ENCODE measurements around the gene HSPB6. TPM values are rescaled to one million over a fixed set of nuclear protein-coding genes. Genes with fewer than 3 reads are reported as not detected.

HSPB6 gene
- total RNA-seq, 1 donor from 2014 or later: 1.9 TPM

DNA sequence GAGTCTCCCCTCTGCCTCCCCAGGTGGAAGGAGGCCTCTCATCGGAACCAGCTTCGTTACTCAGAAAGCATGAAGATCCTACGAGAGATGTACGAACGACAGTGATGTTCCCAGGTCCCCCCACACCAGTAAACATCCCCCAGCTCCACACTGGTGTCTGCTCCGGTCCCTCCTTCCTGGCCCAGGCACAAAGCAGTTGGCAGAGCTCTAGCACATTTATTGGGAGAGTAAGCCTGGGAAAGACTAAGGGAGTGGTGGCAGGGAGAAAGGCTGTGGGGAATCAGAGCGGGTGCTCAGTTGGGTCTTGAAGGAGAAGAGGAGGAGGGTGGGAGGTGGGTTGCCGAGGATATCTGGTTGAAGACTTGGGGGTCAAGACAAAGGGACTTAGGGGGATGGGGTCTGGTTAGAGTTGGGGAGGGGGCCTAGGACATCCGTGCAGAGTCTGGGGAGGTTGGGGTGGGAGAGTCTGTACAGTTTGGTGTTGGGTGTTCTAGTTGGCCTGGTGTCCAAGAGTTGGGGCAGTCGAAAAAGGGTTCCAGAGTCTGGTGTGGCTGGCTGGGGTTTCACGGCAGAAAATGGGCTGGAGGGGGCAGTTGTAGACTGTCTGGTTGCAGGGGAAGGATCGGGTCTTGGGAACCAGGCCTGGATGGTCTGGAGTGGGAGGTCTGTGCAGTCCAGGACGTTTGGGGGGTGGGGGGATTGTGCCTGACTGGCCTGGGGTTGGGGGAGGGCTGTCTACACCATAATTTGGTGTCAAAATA is 2.3 kb downstream of the HSPB6 start:
- H3K27me3 Mint-ChIP-seq (ENCODE audit: low read depth, unreplicated experiment): peaks cover 2% of the 10 kb centered on the region
- H3K4me3 Mint-ChIP-seq (ENCODE audit: unreplicated experiment): no peak overlapping the region
- Histone ChIP-seq H3K27ac (ENCODE audit: low read depth, low read length) (no peak overlapping the region), H3K9ac (ENCODE audit: low read length) (no peak overlapping the region), H3K36me3 (ENCODE audit: insufficient read depth, low read length) (peaks cover 5% of the 10 kb centered on the region), H4K20me1 (ENCODE audit: insufficient read depth, low read length) (peaks cover 21% of the 10 kb centered on the region), H3K9me3 (ENCODE audit: insufficient read depth, low read depth, low read length) (no peaks in the 10 kb centered on the region), H3K27me3 (ENCODE audit: insufficient read depth, low read length) (no peaks in the 10 kb centered on the region), H3K4me1 (ENCODE audit: insufficient read depth, low read length) (peaks cover 35% of the 10 kb centered on the region), H3K4me3 (ENCODE audit: insufficient read depth, low read depth, low read length) (no peak overlapping the region), H3K4me2 (ENCODE audit: low read length) (peak overlapping the region; percentile 96), H3K79me2 (ENCODE audit: insufficient read depth, low read length) (peaks cover 41% of the 10 kb centered on the region), H2AFZ (ENCODE audit: low read depth, low read length) (no peak overlapping the region)
- no peaks in the 10 kb centered on the region for H3K9me3 Mint-ChIP-seq (ENCODE audit: unreplicated experiment)
- peaks cover 22% of the 10 kb centered on the region for H3K4me1 Mint-ChIP-seq (ENCODE audit: low read depth, unreplicated experiment)
- peaks cover 18% of the 10 kb centered on the region for H3K36me3 Mint-ChIP-seq (ENCODE audit: low read depth, unreplicated experiment)
- no peak for TF ChIP-seq EZH2 (IDR thresholded peaks at IDR 0.05; ENCODE audit: insufficient read depth, low read length)
- TF ChIP-seq, protein P1, sequence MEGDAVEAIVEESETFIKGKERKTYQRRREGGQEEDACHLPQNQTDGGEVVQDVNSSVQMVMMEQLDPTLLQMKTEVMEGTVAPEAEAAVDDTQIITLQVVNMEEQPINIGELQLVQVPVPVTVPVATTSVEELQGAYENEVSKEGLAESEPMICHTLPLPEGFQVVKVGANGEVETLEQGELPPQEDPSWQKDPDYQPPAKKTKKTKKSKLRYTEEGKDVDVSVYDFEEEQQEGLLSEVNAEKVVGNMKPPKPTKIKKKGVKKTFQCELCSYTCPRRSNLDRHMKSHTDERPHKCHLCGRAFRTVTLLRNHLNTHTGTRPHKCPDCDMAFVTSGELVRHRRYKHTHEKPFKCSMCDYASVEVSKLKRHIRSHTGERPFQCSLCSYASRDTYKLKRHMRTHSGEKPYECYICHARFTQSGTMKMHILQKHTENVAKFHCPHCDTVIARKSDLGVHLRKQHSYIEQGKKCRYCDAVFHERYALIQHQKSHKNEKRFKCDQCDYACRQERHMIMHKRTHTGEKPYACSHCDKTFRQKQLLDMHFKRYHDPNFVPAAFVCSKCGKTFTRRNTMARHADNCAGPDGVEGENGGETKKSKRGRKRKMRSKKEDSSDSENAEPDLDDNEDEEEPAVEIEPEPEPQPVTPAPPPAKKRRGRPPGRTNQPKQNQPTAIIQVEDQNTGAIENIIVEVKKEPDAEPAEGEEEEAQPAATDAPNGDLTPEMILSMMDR (IDR thresholded peaks at IDR 0.05; ENCODE audit: insufficient read depth, low read depth, low read length): no peak
- DNase-seq (ENCODE audit: low read depth) (no peak), FAIRE-seq (no peak)
- no peak overlapping the region for H3K27ac Mint-ChIP-seq (ENCODE audit: unreplicated experiment)

DNA sequence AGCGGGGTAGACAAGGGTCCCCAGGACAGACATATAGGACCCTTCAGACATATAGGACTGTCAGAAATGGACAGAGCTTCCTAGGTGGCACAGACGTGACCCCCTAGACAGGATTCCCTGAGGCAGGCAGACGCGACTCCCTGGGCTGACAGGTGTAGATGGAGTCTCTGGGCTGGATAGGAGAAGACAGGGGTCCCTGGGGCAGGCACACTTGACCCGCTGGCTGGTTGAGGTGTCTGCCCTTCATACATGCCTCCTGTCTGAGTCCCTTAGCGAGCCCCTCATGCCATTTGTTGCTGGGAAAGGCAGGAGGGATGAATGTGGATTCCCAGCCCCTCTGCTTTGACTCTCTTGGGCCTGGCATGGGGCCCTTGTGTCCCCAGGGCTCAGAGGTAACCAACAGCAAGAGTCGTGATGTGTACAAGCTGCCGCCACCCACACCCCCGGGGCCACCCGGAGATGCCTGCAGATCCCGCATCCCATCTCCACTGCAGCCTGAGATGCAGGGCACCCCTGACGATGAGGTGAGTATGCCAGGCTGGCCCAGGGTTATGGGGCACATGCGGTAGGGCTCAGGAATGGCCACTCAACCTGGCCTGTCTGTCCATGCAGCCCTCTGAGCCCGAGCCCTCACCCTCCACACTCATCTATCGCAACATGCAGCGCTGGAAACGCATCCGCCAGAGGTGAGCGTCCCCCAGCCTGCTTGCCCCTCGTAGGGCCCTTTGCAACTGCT is 3.0 kb downstream of the HSPB6 start:
- no peak for FAIRE-seq

More for the DNA sequence above, 3.0 kb downstream of the HSPB6 start:
- Histone ChIP-seq H3K4me3 (ENCODE audit: insufficient read depth, low read depth, low read length) (no peak overlapping the region), H2AFZ (ENCODE audit: low read depth, low read length) (no peak overlapping the region), H3K36me3 (ENCODE audit: insufficient read depth, low read length) (peaks cover 5% of the 10 kb centered on the region), H4K20me1 (ENCODE audit: insufficient read depth, low read length) (peaks cover 15% of the 10 kb centered on the region), H3K9me3 (ENCODE audit: insufficient read depth, low read depth, low read length) (no peaks in the 10 kb centered on the region), H3K4me1 (ENCODE audit: insufficient read depth, low read length) (peaks cover 32% of the 10 kb centered on the region), H3K9ac (ENCODE audit: low read length) (no peak overlapping the region), H3K27ac (ENCODE audit: low read depth, low read length) (no peak overlapping the region), H3K79me2 (ENCODE audit: insufficient read depth, low read length) (peaks cover 39% of the 10 kb centered on the region), H3K27me3 (ENCODE audit: insufficient read depth, low read length) (no peaks in the 10 kb centered on the region), H3K4me2 (ENCODE audit: low read length) (no peak overlapping the region)
- TF ChIP-seq, protein P1 (IDR thresholded peaks at IDR 0.05; ENCODE audit: insufficient read depth, low read depth, low read length): no peak
- no peak for TF ChIP-seq EZH2 (IDR thresholded peaks at IDR 0.05; ENCODE audit: insufficient read depth, low read length)
- peaks cover 18% of the 10 kb centered on the region for H3K36me3 Mint-ChIP-seq (ENCODE audit: low read depth, unreplicated experiment)
- peaks cover 2% of the 10 kb centered on the region for H3K27me3 Mint-ChIP-seq (ENCODE audit: low read depth, unreplicated experiment)
- H3K4me3 Mint-ChIP-seq (ENCODE audit: unreplicated experiment): no peak overlapping the region
- DNase-seq (ENCODE audit: low read depth): no peak
- H3K9me3 Mint-ChIP-seq (ENCODE audit: unreplicated experiment): no peaks in the 10 kb centered on the region
- H3K4me1 Mint-ChIP-seq (ENCODE audit: low read depth, unreplicated experiment): peaks cover 22% of the 10 kb centered on the region
- no peak overlapping the region for H3K27ac Mint-ChIP-seq (ENCODE audit: unreplicated experiment)

Measured in astrocyte (in vitro differentiated cells and primary cell).